ENCODE data around the gene SNAP91. TPM values are rescaled to one million over a fixed set of nuclear protein-coding genes. Genes with fewer than 3 reads are reported as not detected.

The SNAP91 gene
- total RNA-seq, 2 experiments from 2014 or later, result not detected

GRCh38 chr6:83536647-83537589, 172.0 kb downstream of the SNAP91 start:
- no peak for DNase-seq
- Mint-ChIP-seq H3K27ac (no peak overlapping the region), H3K4me1 (no peaks in the 10 kb centered on the region), H3K9me3 (peaks cover under 1% of the 10 kb centered on the region), H3K27me3 (peaks cover 16% of the 10 kb centered on the region), H3K36me3 (no peaks in the 10 kb centered on the region), H3K4me3 (no peak overlapping the region)

GRCh38 chr6:83536034-83536646, 172.8 kb downstream of the SNAP91 start:
- Mint-ChIP-seq H3K27ac (no peak overlapping the region), H3K36me3 (no peaks in the 10 kb centered on the region), H3K4me1 (no peaks in the 10 kb centered on the region), H3K27me3 (peaks cover 16% of the 10 kb centered on the region), H3K4me3 (no peak overlapping the region), H3K9me3 (no peaks in the 10 kb centered on the region)
- peak; percentile 12 for DNase-seq

- Mint-ChIP-seq H3K9me3 (no peaks in the 10 kb centered on the region), H3K4me1 (no peaks in the 10 kb centered on the region)
Measured at GRCh38 chr6:83518816-83519480, 190.0 kb downstream of the SNAP91 start.

GRCh38 chr6:83517500-83517899, 191.4 kb downstream of the SNAP91 start:
- Mint-ChIP-seq H3K36me3 (no peaks in the 10 kb centered on the region), H3K9me3 (no peaks in the 10 kb centered on the region), H3K4me1 (no peaks in the 10 kb centered on the region), H3K27ac (no peak overlapping the region), H3K27me3 (peaks cover 39% of the 10 kb centered on the region), H3K4me3 (no peak overlapping the region)
- DNase-seq, result no peak

More at GRCh38 chr6:83518816-83519480, 190.0 kb downstream of the SNAP91 start:
- Mint-ChIP-seq H3K4me3 (no peak overlapping the region), H3K27me3 (peaks cover 28% of the 10 kb centered on the region), H3K27ac (no peak overlapping the region), H3K36me3 (no peaks in the 10 kb centered on the region)
- DNase-seq, result no peak

- no peaks in the 10 kb centered on the region for H3K36me3 Mint-ChIP-seq
- H3K4me1 Mint-ChIP-seq, result peaks cover 7% of the 10 kb centered on the region
- H3K9me3 Mint-ChIP-seq, result no peaks in the 10 kb centered on the region
- H3K27me3 Mint-ChIP-seq, result peaks cover 59% of the 10 kb centered on the region
- no peak for DNase-seq
- no peak overlapping the region for H3K4me3 Mint-ChIP-seq
- no peak overlapping the region for H3K27ac Mint-ChIP-seq
Measured at GRCh38 chr6:83514866-83515466, 193.9 kb downstream of the SNAP91 start.

GRCh38 chr6:83514466-83514865, 194.4 kb downstream of the SNAP91 start:
- Mint-ChIP-seq H3K9me3 (no peaks in the 10 kb centered on the region), H3K36me3 (no peaks in the 10 kb centered on the region), H3K27me3 (peaks cover 56% of the 10 kb centered on the region), H3K4me1 (peaks cover 7% of the 10 kb centered on the region), H3K27ac (no peak overlapping the region), H3K4me3 (no peak overlapping the region)
- no peak for DNase-seq

GRCh38 chr6:83511901-83512681, 196.8 kb downstream of the SNAP91 start, which contains the start of gene PRSS35:
Gene PRSS35, plus strand, starts transcription at chr6:83512534. Its CDS starts 10,908 bp downstream, at chr6:83523442.
- peaks cover 7% of the 10 kb centered on the region for H3K4me1 Mint-ChIP-seq
- no peaks in the 10 kb centered on the region for H3K9me3 Mint-ChIP-seq
- H3K27me3 Mint-ChIP-seq, result peaks cover 60% of the 10 kb centered on the region
- H3K4me3 Mint-ChIP-seq, result peak within 1 kb of the TSS; percentile 34
- H3K27ac Mint-ChIP-seq, result no peak within 1 kb of the TSS
- peak; percentile 20 for DNase-seq
- no peaks in the 10 kb centered on the region for H3K36me3 Mint-ChIP-seq

GRCh38 chr6:83511266-83511665, 197.6 kb downstream of the SNAP91 start:
- Mint-ChIP-seq H3K36me3 (no peaks in the 10 kb centered on the region), H3K27me3 (peaks cover 56% of the 10 kb centered on the region), H3K4me1 (peaks cover 7% of the 10 kb centered on the region), H3K9me3 (no peaks in the 10 kb centered on the region), H3K27ac (no peak overlapping the region), H3K4me3 (no peak overlapping the region)
- no peak for DNase-seq

GRCh38 chr6:83510791-83511190, 198.1 kb downstream of the SNAP91 start:
- H3K36me3 Mint-ChIP-seq, result no peaks in the 10 kb centered on the region
- H3K9me3 Mint-ChIP-seq, result no peaks in the 10 kb centered on the region
- no peak for DNase-seq
- H3K27ac Mint-ChIP-seq, result no peak overlapping the region
- H3K4me1 Mint-ChIP-seq, result peaks cover 7% of the 10 kb centered on the region
- peaks cover 51% of the 10 kb centered on the region for H3K27me3 Mint-ChIP-seq
- H3K4me3 Mint-ChIP-seq, result no peak overlapping the region

GRCh38 chr6:83509441-83509840, 199.5 kb downstream of the SNAP91 start:
- Mint-ChIP-seq H3K36me3 (no peaks in the 10 kb centered on the region), H3K27me3 (peaks cover 41% of the 10 kb centered on the region), H3K27ac (no peak overlapping the region), H3K4me3 (no peak overlapping the region), H3K4me1 (peaks cover 7% of the 10 kb centered on the region), H3K9me3 (no peaks in the 10 kb centered on the region)
- DNase-seq, result no peak

- Mint-ChIP-seq H3K9me3 (peaks cover 5% of the 10 kb centered on the region), H3K36me3 (no peaks in the 10 kb centered on the region), H3K4me3 (no peak overlapping the region), H3K27me3 (peaks cover 4% of the 10 kb centered on the region), H3K4me1 (no peaks in the 10 kb centered on the region), H3K27ac (no peak overlapping the region)
- DNase-seq, result no peak
Measured at GRCh38 chr6:83505356-83505755, 203.5 kb downstream of the SNAP91 start.
